Fibroblast of skin of back (primary cell): ENCODE results near the gene KHNYN.

ENCODE experiments used
- DNase-seq: peaks from one replicate; pipeline ENCODE4 v3.0.0-alpha.2; 2013

Gene KHNYN

GRCh38 chr14:24401810-24402702 is 27.7 kb upstream of the KHNYN start:
- DNase-seq = no peak

- peak; percentile 70 for DNase-seq
Measured at GRCh38 chr14:24403294-24403998, 26.3 kb upstream of the KHNYN start.

GRCh38 chr14:24404814-24405213 is 24.9 kb upstream of the KHNYN start:
- no peak for DNase-seq

GRCh38 chr14:24406416-24406815 is 23.3 kb upstream of the KHNYN start:
- no peak for DNase-seq

DNA sequence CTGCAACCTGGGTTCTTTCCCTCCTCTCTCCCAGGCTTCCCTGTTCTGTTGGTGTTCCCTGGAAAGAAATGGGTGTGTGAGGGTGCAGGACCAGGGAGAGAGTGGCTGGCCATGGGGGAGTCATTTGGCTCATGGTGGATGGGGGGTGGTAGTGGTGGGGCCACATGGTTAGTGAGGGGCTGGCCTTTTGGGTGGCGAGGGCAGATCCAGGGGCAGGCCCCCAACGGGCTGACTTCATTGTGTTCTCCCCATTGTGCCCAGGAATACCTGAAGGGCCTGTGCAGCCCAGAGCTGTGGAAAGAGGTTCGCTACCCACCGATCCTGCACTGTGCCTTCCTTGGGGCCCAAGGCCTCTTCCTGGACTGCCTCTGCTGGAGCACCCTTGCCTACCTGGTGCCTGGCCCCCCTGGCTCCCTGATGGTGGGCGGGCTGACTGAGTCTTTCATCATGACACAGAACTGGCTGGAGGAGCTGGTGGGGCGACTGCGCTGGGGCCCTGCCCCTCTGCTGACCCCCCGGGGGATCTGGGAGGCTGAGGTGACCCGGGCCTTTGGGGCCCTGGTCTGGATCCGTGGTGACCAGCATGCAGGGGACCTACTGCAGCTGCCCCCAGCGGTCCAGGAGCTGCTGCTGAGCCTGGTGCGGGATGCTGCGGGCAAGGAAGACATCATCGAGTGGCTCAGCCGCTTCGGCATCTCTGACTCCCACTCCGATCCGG is 22.0 kb upstream of the KHNYN start:
- no peak for DNase-seq

- no peak for DNase-seq
Measured at GRCh38 chr14:24408764-24409163, 21.0 kb upstream of the KHNYN start.

DNA sequence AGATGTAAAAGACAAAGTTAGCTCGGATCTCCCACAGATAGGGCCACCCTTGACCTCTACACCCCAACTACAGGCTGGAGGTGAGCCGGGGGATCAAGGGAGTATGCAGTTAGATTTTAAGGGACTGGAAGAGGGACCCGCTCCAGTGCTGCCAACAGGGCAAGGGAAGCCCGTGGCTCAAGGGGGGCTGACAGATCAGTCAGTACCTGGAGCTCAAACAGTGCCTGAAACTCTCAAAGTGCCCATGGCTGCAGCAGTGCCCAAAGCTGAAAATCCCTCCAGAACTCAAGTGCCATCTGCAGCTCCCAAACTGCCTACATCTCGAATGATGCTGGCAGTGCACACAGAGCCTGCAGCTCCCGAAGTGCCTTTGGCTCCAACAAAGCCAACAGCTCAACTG is 20.6 kb upstream of the KHNYN start:
- DNase-seq = no peak

DNA sequence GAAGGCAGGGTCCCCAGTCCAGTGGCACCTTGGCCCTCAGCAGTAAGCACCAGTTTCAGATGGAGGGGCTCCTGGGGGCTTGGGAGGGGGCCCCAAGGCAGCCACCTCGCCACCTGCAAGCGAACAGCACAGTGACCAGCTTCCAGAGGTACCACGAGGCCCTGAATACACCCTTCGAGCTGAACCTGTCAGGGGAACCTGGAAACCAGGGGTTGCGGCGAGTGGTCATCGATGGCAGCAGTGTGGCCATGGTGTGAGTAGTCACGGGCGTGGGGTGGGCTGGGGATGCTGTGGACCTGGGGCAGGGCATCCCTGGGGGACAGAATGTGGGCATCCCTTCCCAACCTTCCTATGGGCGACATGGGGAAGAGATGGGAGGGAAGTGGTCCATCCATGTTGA is 19.8 kb upstream of the KHNYN start:
- DNase-seq = no peak

DNA sequence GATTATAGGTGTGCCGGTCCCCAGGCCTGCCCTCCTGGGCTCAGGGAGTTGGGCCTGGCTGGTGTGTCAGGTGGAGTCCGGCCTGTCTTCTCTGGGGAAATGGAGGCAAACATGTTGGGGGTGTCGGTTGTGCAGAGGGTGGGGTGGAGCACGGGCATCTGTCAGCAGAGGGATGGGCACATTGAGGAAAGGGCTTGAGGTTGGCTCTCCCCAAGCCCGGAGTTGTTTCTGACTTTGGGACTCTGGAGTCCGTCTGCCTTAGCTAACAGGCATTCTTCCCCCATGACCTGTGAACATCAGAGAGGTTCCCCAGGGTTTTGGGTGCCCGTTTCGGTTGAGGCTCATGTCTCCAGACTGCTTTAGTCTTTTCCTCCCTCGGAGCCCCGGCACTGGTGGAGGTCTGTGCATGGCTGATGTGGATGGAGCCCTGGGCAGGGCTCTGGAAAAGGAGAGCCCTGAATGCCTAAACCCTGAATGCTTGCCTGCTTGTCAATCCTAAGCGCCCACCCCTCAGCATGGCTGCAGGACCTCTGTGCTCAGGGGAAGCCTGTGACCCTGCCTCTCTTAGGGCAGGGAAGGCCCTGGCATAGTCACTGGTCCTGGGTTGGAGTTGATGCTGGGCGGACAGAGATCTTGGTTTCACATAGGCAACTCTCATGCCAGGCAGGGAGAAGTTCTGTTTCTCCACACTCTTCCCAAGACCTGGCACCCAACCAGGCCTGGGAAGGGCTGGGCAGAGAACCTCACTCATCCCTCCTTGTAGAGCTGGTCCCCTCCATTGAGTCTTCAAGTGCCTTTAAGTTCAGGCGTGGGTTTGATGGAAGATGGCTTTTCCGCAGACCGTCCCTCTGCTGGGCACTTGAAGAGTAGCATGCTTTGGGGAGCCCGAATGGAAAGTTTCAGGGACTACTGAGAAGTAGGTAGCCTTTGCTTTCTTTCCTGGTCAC is 18.0 kb upstream of the KHNYN start:
- DNase-seq = peak; percentile 61

DNA sequence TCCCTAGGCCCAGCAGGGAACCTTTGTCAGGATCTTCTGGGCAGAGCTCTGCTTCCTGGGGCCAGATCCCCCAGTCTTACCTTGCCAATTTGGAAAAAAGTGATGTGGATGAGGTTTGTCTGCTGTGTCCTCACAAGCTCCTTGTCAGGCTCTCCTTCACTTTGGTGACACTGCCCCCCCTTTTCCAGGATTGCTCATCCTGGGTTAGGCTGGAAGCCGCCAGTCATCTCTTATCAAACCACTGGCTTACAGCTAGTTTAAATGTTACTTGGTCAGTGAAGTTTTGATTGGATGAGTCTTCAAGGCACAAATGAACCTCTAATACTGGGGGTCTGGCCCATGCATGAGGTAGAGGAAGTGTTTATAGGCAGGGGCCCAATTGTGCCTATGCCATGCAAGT is 15.7 kb upstream of the KHNYN start:
- DNase-seq = no peak

DNA sequence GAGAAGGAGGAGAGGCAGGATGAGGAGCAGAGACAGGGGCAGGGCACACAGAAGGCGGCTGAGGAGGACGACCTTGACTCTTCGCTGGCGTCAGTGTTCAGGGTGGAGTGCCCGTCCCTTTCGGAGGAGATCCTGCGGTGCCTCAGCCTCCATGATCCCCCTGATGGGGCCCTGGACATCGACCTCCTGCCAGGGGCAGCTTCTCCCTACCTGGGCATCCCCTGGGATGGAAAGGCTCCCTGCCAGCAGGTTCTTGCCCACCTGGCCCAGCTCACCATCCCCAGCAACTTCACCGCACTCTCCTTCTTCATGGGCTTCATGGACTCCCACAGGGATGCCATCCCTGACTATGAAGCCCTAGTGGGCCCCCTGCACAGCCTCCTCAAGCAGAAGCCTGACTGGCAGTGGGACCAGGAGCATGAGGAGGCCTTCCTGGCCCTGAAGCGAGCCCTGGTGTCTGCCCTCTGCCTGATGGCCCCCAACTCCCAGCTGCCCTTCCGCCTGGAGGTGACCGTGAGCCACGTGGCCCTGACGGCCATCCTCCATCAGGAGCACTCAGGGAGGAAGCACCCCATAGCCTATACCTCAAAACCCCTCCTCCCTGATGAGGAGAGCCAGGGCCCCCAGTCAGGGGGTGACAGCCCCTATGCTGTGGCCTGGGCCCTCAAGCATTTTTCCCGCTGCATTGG is 14.9 kb upstream of the KHNYN start:
- no peak for DNase-seq

DNA sequence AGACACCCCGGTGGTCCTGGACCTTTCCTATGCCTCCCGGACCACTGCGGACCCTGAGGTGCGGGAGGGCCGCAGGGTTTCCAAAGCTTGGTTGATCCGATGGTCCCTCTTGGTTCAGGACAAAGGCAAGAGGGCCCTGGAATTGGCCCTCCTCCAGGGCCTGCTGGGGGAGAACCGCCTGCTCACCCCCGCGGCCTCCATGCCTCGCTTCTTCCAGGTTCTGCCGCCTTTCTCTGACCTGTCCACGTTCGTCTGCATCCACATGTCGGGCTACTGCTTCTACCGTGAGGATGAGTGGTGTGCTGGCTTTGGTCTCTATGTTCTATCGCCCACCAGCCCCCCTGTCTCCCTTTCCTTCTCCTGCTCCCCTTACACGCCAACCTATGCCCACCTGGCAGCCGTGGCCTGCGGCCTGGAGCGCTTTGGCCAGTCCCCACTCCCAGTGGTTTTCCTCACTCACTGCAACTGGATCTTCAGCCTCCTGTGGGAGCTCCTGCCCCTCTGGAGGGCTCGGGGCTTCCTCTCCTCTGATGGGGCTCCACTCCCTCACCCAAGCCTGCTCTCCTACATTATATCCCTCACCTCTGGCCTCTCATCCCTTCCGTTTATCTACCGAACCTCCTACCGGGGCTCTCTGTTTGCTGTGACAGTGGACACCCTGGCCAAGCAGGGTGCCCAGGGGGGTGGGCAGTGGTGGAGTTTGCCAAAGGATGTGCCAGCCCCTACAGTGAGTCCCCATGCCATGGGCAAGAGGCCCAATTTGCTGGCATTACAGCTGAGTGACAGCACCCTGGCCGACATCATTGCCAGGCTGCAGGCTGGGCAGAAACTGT is 14.1 kb upstream of the KHNYN start:
- DNase-seq = no peak

GRCh38 chr14:24416254-24416931 is 13.4 kb upstream of the KHNYN start:
- DNase-seq = no peak

- DNase-seq = no peak
Measured at GRCh38 chr14:24416932-24417619, 12.7 kb upstream of the KHNYN start.

- DNase-seq = no peak
Measured at GRCh38 chr14:24417832-24418491, 11.8 kb upstream of the KHNYN start.

DNA sequence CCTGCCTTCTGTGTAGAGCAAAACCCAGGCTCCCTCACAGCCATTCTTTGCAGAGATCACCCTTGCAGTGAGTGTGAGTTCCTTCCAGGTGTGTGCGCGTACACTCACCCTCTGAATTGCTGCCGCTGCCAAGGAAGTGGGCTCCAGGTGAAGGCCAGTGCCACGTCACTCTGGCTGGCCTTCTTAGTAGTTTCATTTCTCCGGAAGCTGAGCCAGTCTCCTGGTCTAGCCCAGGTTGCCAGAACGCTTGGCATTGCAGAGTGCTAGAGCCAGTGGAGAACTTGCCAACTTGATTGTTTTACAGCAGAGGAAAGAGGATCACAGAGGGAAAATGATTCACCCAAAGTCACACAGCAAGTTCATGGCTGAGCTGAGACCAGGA is 11.3 kb upstream of the KHNYN start:
- no peak for DNase-seq

GRCh38 chr14:24422261-24422660 is 7.5 kb upstream of the KHNYN start:
- no peak for DNase-seq

GRCh38 chr14:24422694-24423601 is 6.8 kb upstream of the KHNYN start:
- DNase-seq = no peak
